Measurements from ENCODE around the gene UBE2V1. TPM values are rescaled to one million over a fixed set of nuclear protein-coding genes. Genes with fewer than 3 reads are reported as not detected.

Gene UBE2V1
- polyA plus RNA-seq, 4 donors: 131 to 172 (median 150) TPM

- no peak for DNase-seq (ENCODE audit: low read depth in 4 of 4, low spot score in 2 of 4)
Observed at GRCh38 chr20:50050660-50051308, 62.2 kb downstream of the UBE2V1 start.

GRCh38 chr20:50050214-50050613 is 62.7 kb downstream of the UBE2V1 start:
- DNase-seq (ENCODE audit: low read depth in 4 of 4, low spot score in 2 of 4): no peak

GRCh38 chr20:50049442-50050026 is 63.4 kb downstream of the UBE2V1 start:
- no peak for DNase-seq (ENCODE audit: low read depth in 4 of 4, low spot score in 2 of 4)

- no peak for DNase-seq (ENCODE audit: low read depth in 4 of 4, low spot score in 2 of 4)
Observed at GRCh38 chr20:50048420-50049166, 64.4 kb downstream of the UBE2V1 start.

GRCh38 chr20:50044353-50044960 is 68.5 kb downstream of the UBE2V1 start:
- DNase-seq (ENCODE audit: low read depth in 4 of 4, low spot score in 2 of 4): no peak

GRCh38 chr20:50043573-50044352 is 69.2 kb downstream of the UBE2V1 start:
- DNase-seq (ENCODE audit: low read depth in 4 of 4, low spot score in 2 of 4): no peak

GRCh38 chr20:50042370-50043313 is 70.3 kb downstream of the UBE2V1 start:
- DNase-seq (ENCODE audit: low read depth in 4 of 4, low spot score in 2 of 4): no peak

- no peak for DNase-seq (ENCODE audit: low read depth in 4 of 4, low spot score in 2 of 4)
Observed at GRCh38 chr20:50041246-50041873, 71.6 kb downstream of the UBE2V1 start.

- DNase-seq (ENCODE audit: low read depth in 4 of 4, low spot score in 2 of 4): no peak
Observed at GRCh38 chr20:50040432-50041245, 72.3 kb downstream of the UBE2V1 start.

- no peak for DNase-seq (ENCODE audit: low read depth in 4 of 4, low spot score in 2 of 4)
Observed at GRCh38 chr20:50039706-50040431, 73.1 kb downstream of the UBE2V1 start.

GRCh38 chr20:50038574-50038991 is 74.4 kb downstream of the UBE2V1 start:
- no peak for DNase-seq (ENCODE audit: low read depth in 4 of 4, low spot score in 2 of 4)

- no peak for DNase-seq (ENCODE audit: low read depth in 4 of 4, low spot score in 2 of 4)
Observed at GRCh38 chr20:50038169-50038568, 74.8 kb downstream of the UBE2V1 start.

GRCh38 chr20:50037575-50037974 is 75.4 kb downstream of the UBE2V1 start:
- DNase-seq (ENCODE audit: low read depth in 4 of 4, low spot score in 2 of 4): no peak

- no peak for DNase-seq (ENCODE audit: low read depth in 4 of 4, low spot score in 2 of 4)
Observed at GRCh38 chr20:50037123-50037522, 75.8 kb downstream of the UBE2V1 start.

GRCh38 chr20:50036703-50037102 is 76.2 kb downstream of the UBE2V1 start:
- DNase-seq (ENCODE audit: low read depth in 4 of 4, low spot score in 2 of 4): no peak

GRCh38 chr20:50034567-50035180 is 78.3 kb downstream of the UBE2V1 start:
- DNase-seq (ENCODE audit: low read depth in 4 of 4, low spot score in 2 of 4): no peak

Data from left renal cortex interstitium (tissue), 4 donors.